Right hindlimb (tissue), 1 donor: Measurements from ENCODE around the gene TGM3.
A peak's percentile ranks its signal among the peaks of the same experiment; 100 is the strongest.

ENCODE experiments used
- DNase-seq: peaks from one replicate; pipeline ENCODE4 v3.0.0-alpha.2; 2018

Gene TGM3

DNA sequence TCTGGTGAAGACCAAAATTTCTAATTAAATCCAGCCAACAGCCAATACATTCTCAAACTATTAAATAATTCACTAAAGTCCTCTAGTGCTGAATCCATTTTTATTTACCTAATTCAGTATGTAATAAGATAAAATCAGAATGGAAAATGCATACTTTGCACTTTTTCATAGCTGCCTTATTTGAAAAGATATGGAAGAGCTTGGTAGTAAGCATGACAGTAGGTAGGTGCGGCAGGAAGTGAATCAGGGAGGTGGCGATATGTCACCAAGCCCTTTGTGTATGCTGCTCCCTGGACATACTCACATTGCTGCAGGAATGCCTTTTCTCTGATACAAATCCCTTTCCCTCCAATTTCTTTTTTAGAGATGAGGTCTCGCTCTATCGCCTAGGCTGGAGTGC, 10.2 kb upstream of the TGM3 start:
- DNase-seq = no peak

DNA sequence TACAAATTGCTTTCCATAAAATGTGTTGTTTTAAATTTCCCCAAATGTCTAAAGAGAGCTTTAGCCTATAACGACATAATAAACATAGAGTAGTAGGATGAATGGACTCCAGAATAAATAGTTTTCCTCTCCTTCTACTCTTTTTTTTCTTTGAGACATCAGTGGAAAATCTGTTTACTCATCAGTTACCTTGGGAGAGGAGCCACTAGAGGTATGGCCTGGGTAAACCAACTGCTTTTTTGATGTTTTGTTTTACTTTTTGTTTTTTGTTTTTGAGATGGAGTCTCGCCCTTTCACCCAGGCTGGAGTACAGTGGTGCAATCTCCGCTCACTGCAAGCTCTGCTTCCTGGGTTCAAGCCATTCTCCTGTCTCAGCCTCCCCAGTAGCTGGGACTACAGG, 8.3 kb upstream of the TGM3 start:
- no peak for DNase-seq

DNA sequence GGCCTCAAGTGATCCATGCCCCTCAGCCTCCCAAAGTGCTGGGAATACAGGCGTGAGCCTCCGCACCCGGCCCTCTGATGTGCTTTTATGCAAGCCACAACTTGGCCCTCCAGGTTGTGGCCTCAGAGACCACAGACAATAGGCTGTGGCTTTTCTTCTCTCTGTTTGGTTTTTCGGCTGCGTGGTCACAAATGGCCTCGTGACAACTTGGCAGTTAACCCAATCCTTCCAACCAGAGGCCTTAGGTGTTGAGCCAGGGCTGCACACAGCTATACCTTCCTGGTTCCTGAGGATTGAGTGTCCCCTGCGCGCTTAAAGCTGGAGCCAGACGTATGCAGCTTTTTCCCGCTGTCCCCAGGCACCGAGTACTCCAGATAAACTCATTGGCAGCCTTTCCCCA, 6.3 kb upstream of the TGM3 start:
- no peak for DNase-seq

DNA sequence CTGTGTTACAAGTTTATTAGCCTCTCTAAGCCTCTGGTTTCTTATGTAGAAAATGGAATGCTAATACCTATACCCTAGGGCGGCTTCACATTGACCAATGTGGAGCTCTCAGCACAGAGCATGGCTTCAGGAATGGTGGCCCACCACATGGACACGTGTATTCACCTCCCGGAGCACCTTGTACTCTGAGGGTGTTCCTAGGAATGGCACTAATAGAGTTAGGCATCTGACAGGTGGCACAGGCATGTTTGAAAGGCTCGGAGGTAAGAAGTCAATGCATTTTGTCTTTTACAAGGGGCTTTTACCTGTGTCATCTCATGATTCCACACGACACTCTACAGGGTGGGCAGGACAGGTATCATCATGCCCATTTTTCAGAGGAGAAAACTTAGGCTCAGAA, 5.3 kb upstream of the TGM3 start:
- DNase-seq = no peak

DNA sequence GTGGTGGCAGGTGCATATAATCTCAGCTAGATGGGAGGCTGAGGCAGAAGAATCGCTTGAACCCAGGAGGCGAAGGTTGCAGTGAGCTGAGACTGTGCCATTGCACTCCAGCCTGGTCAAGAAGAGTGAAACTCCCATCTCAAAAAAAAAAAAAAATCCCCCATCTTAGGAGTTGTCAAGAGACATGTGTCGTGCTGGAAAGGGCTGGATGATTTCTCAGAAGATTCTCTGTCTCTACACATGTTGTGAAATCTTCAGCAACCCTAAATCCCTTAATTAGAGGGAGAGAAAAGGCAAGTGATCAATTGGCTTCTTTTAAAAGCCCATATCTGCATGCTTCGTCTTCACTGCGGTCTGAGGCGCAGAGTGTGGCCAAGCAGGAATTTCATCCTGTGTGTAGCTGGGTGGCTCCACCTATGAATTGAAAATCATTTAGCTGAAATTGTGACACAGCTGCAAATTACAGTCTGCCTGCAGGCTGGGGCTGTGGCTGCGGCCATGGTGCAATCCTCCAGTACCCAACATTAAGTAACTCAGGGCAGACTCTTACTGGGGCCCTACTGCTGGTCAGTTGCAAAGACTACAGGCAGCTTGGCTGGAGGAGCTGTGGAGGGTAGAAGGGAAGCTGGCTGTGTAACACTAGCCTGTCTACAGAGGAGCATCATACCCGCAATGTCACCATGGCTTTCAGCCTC, 3.2 kb upstream of the TGM3 start:
- DNase-seq = peak; percentile 33

DNA sequence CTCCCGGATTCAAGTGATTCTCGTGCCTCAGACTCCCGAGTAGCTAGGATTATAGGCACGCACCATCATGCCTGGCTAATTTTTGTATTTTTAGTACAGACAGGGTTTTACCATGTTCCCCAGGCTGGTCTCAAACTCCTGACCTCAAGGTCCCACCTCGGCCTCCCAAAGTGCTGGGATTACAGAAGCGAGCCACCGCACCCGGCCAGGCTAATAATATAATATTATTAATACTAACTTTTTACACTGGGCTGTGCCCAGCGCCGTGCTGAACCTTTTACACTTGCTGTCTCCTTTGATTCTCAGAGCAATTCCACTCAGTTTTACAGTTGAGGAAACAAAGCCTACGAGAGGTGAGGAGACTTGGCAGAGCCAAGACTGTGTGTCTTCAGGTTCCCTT, 2.3 kb upstream of the TGM3 start:
- DNase-seq = no peak

DNA sequence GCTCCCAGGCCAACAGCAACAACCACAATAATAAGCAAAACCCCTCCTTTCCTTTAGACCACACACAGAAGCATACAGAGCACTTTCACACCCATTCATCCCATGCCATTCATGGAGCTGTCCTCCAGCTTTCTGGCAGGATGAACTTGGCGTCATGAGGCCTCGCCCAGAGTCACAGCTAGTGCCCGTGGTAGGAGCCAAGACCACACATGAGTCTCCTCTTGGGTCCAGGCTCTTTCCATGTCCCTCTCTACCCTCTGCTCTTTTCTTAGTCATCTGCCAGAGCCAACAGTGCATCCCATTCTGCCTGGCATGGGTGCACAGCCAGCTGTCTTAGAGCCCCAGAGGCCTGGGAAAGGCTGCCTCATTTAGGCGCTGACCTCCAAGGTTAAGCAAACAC, 1.8 kb upstream of the TGM3 start:
- no peak for DNase-seq

DNA sequence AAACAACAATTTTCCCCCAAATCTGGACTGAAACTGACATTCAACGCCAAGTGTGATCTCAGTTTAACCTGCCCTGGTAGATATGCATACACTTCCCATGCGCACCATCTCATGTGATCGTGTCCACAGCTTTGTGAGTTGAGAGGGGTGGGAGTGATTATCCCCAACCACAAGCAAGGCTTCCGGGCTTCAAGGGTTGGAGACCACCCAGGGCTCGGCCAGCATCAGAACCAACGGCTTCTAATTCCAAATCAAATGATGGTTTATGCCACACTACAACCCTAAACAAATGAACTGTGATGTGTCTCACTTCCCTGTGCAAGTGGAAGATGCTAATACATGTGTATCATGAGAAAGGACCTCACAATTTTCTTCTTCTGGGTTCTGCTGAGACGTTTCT, 515 bp upstream of the TGM3 start:
- no peak for DNase-seq

DNA sequence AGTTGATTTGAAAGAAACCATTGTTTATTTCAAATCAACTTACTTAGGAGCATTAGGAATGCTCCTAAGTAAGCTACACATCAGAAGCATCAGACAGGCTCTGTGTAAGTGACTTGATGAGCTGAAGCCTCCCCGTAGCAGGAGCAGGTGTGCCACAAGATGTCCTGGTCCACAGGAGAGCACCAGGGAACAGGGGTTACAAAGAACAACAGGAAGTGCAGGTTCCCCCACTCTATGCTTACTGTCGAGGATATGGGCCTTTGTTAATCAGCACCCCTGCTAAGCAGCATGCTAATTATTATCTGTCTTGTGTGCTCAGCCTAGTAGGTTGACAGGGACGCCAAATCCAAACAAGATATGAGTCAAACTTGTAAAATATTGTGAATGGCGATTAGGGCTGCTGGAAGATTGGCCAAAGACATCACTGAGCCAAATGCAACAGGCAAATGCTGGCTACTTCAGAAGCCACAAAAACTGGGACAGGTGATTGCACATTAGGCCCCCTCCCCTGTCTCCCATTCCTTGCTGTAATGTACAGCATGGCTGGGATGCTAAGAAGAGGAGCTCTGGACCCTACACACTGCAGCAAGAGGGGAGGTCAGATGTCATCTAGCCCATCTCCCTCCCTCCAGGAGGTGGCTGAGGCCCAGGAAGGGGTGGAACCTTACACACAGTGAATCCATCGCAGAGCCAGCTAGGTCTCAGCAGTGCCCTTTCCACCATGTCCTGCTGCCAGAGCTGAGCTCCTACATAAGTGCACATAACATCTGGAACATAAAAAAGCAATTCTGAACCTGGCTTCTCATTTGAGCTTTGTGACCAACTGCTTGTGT, 939 bp downstream of the TGM3 start:
- DNase-seq = no peak

DNA sequence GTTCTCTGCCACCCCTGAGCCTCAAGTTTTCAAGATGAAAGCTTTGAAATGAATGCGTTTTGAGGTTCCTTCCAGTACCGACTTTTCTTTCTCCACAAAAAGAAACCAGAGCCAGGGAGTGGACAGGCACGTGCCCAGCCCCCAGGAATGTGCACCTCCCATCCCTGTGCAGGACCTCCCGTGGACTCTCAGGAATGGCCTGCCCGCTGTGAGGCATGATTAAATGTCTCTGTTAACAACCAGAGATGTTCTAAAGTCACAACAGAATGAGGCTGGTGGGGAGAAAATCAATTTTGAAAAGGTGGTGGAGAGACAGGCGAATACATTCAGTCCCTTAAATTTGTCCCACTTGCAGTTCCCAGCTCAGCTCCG, 1.5 kb downstream of the TGM3 start:
- DNase-seq = no peak

DNA sequence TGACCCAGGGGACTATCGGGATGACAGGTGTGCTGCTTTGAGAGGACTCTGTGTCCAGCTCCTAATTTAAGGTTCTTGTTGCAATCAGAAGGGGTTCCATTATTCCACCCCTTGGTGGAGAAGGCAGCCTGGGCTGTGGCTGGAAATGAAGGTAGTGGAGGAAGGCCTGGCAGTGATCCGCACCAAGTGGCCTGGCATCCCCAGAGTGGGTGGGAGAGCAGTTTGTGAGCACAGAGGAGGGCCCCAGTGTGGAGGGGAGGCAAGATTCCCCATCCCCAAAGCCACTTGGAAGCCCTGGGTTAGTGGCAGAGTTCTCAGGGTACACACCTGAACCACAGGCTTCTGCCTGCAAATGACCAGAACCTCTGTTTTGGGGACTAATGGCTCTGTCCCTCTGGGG, 2.3 kb downstream of the TGM3 start:
- no peak for DNase-seq

DNA sequence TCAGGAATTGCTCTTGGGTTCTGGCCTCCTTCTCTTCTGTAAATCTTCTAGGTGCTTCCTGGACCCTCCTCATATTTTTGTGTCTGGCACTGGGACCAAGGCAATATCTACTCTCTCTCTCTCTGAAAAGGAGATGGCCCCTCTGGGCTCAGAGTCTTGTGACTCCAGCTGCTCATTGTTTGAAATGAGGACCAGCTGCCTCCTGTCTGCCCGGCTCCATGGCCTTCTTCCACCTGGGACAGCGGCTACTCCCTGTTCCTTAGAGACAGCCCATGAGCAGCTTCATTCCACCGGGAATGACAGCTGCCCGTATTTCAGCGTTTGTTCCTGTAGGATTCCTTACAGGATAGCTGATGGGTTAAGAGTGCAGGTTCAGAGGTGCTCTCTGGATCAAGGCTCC, 2.9 kb downstream of the TGM3 start:
- DNase-seq = no peak

DNA sequence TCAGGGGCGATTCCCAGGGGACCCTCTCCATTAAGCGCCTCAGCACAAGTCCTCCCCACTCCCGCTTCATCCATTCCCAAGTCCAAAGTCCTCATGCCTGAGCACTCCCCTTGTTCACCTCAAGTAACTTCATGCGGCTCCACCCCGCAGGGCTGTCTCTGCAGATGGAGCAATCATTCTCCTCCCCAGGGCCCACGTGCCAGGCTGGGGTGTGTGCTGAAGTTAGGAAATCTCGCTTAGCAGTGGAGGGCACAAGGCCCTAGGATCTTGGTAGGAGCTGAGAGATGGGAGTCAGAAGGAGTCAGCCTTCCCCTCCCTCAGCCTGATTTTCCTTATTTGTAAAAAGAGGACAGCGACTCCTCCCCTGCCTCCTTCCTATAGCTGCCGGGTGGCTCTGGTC, 3.5 kb downstream of the TGM3 start:
- DNase-seq = no peak

DNA sequence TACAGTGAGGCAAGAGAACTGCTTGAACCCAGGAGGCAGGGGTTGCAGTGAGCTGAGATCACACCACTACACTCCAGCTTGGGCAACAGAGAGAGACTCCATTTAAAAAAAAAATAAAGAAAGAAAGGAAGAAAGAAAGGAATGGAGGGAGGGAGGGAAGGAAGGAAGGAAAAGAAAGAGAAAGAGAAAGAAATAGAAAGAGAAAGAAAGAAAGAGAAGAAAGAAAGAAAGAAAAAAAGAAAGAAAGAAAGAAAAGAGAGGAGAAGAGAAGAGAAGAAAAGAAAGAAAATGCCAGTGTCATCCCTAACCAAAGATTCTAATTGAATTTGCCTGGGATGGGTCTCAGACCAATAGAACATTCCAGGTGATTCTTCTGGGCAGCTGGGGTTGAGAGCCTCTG, 4.2 kb downstream of the TGM3 start:
- no peak for DNase-seq

DNA sequence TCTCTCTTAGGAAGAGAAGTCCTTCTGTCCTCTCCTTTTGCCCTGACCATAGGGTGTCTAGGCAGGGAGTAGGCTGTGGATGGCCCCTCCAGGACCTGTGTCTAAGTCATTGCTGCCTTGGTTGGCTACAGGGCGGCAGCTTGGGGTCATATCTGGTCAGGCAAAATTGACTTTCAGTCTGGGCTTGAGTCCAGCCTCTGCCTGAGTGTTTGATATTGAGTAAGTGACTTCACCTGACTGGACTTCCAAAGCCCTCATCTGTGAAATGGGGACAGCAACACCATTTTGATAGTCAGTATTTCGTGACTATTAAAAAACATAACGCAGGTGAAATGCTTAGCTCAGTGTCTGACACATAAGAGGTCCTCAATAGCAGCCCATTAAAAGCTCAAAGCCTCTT, 4.6 kb downstream of the TGM3 start:
- DNase-seq = no peak

DNA sequence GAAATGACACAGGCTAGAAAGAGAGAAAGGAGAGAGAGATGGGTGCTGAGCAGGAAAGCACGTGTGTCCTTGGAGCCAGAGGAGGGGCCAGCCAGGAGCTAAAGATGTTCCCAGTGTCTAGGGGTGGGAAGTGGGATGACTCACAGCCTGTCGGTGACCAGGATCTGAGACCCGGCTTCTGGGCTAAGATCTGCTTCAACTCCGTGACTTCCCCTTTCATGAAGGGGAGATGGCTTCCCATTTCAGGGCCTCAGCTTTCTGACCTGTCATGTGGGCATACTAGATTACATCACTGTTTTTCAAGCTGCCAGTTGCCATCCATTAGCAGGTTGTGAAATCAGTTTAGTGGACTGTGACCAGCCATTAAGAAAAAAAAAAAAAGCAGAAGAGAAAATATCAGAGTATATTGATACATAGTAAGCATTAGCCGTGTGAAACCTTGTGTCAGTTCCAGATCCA, 5.4 kb downstream of the TGM3 start:
- DNase-seq = peak; percentile 36

DNA sequence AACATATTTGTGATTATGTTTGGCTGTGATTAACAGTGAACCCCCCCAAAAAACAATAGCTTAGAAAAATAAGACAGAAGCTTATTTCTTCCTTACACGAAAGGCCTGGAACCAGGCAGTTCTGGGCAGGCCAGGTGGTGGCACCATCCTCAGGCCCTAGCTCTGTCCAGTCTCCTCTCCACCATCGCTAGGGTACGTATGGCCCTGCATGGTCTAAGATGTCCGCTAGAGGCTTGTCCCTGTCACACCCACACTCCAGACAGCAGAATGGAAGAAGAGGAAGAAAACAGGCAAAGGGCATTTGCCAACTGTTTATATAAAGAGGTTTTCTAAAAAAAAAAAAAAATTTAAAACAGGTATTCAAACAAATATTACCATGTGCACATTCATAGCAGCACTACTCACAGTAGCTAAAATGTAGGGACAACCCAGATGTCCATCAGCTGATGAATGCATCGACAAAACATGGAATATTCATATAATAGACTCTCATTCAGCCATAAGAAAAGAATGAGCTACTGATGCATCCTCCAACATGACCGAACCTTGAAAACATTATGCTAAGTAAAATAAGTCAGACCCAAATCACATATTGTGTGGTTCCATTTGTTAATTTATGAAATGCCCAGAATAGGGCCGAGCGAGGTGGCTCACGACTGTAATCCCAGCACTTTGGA, 6.7 kb downstream of the TGM3 start:
- DNase-seq = no peak

DNA sequence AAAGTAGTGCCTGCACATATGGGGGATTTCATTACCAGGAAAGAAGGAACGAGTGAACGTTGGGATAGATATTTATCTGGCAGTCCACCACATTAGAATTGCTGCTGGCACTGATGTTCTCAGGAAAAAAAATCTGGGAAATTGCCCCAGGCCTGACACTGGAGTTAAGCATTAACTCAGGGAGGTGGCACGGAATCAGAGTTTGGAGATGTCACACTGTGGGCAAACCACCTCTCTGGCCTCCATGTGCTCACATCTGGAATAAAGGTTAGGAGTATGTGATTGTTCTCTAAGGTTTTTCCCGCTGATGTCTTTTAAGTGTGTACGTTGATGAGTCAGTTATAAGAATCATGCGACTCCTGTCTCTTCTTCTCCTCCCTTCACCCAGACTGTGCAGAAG, 7.9 kb downstream of the TGM3 start:
- peak; percentile 51 for DNase-seq

DNA sequence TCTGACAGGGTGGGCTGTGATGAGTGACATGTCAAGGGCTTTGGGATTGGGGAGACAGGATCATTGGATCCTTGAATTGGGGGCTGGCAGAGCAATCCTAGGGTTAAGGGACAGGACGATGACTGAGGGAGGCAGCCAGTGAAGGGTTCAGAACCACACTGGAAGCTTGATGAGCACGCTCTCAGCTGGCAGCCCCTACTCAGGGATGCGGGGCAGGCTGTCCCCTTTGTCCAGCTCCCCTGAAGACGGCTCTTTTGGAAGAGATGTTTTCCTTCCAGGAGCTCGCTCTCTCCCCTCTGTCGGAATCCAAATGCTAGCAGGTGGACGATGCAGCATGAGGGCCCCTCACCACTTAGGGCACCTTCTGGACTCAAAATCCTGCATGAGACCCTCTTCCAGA, 8.4 kb downstream of the TGM3 start:
- DNase-seq = no peak

DNA sequence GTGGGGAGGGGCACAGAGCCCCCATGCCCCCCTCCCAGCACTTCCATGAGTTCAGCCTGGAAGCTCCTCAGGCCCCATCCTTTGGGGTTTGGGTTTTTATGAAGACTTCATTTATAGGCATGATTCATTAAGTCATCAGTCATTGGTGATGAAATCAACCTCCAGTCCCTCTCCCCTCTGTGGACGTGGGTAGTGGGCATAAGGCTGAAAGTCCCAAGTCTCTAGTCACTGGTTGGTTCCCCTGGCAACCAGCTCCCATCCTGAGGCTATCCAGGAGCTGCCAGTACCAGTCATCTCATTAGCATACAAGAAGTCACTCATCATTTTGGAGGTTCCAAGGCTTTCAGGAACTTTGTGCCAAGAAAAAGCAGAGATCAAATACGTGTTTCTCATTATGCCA, 9.2 kb downstream of the TGM3 start:
- no peak for DNase-seq

DNA sequence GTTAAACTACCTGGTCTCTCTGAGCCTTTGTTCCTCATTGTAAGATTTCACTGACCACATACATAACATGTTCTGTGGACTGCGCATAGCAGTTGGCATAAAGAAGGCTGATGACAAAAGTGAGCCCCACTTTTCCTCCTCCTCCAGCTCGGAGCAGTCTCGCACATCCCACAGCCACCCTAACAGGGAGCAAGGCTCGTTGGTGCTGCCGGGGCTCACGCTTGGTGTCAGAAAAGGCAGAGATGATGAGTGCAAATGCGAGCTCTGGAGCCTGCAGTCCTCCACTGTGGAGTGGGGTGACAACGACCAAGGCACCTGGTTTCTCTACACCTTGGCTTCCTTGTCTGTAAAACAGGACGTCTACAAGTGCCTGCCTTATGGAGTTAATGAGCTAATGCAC, 9.7 kb downstream of the TGM3 start:
- no peak for DNase-seq

DNA sequence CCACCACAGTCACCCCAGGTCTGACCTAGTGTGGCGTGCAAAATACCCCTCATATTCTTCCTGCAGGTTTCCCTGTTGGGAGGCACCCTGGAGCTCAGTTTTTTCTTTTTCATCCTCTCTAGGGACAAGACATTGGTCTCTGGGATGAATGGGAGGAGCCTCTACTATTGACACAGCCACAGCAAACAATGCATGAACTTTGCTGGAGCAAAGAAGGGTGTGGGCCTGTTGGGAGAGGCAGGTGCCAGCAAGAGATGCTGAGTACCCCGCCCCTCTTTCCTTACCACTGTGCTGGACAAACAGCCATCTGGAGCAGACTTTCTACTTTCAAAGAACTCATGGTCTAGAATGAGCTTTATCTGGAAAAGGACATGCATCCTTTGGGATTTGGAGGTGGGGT, 10.1 kb downstream of the TGM3 start:
- no peak for DNase-seq

DNA sequence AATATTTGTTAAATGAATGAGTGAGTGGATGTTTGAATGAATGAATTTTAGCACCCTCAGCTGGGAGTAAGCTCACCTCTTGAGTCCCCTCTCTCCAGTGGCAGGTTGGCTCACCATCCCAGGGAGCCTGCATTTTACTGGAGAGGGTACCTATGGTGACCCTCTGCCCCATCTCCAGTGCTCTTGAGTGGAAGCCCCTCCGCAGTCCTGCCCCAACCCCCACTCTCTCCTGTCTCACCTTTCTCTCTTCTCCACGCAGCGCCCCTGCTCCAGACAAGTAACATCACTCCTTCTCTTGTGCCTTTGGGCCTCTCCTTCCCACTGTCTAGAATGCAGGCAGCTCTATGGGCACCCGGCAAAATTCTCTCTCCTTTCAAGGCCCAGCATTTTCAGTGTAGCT, 11.3 kb downstream of the TGM3 start:
- DNase-seq = no peak

DNA sequence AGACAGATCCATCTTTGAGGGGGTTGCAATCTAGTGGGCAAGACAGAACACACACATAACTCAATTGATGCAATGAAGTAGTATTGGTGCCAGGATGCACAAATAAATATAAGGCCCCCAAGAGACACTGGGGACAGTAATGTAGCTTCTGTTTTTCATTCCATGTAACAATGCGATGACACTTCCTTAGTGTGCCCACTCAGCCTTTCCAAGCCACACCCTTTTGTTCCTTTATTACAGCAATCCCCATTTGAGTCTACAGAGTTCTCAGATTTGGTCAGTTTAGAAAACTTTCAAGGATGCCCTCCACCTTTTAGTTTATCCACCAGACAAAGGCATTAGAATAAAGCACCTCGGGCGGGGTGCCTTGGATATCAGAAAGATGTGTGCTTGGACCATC, 15.5 kb downstream of the TGM3 start:
- DNase-seq = no peak
